Measurements from ENCODE around the gene IRF5. TPM values are rescaled to one million over a fixed set of nuclear protein-coding genes. Genes with fewer than 3 reads are reported as not detected.
A peak's percentile ranks its signal among the peaks of the same experiment; 100 is the strongest.

Gene IRF5
- polyA plus RNA-seq, 3 donors = 130 to 170 (median 155) TPM

GRCh38 chr7:128906001-128906765 lies 31.5 kb upstream of the IRF5 start:
- Mint-ChIP-seq H3K9me3 (peaks cover 0 to 6% (median 0%) of the 10 kb centered on the region in 7 donors), H3K27ac (no peak overlapping the region), H3K4me3 (peak overlapping the region in 1 of 2 donors; percentile 2), H3K36me3 (peaks cover 0 to 11% of the 10 kb centered on the region in 2 donors), H3K27me3 (ENCODE audit: low read depth in 3 of 3) (peaks cover 30 to 35% (median 31%) of the 10 kb centered on the region in 3 donors), H3K4me1 (peaks cover 23% of the 10 kb centered on the region)
- TF ChIP-seq, protein P1, sequence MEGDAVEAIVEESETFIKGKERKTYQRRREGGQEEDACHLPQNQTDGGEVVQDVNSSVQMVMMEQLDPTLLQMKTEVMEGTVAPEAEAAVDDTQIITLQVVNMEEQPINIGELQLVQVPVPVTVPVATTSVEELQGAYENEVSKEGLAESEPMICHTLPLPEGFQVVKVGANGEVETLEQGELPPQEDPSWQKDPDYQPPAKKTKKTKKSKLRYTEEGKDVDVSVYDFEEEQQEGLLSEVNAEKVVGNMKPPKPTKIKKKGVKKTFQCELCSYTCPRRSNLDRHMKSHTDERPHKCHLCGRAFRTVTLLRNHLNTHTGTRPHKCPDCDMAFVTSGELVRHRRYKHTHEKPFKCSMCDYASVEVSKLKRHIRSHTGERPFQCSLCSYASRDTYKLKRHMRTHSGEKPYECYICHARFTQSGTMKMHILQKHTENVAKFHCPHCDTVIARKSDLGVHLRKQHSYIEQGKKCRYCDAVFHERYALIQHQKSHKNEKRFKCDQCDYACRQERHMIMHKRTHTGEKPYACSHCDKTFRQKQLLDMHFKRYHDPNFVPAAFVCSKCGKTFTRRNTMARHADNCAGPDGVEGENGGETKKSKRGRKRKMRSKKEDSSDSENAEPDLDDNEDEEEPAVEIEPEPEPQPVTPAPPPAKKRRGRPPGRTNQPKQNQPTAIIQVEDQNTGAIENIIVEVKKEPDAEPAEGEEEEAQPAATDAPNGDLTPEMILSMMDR (IDR thresholded peaks at IDR 0.05) = no peak
- WGBS (ENCODE audit: insufficient coverage) = 54% methylated on average over 2 of the region's 5 CpGs
- intact Hi-C loops (cut with micrococcal nuclease) = loop anchor here (2.0 to 10.0 kb wide), 4 partner anchors 41 to 189 kb away; no protein-coding TSS in a partner anchor
- no peak overlapping the region for H3K4me2 ChIP-seq (replicated peaks; ENCODE audit: extremely low read depth, low read length, poor library complexity, severe bottlenecking)
- no peaks in the 10 kb centered on the region for H3K36me3 ChIP-seq (replicated peaks in 1 of 2; ENCODE audit: control insufficient read depth in 1 of 2, insufficient read depth in 2 of 2, low read length in 2 of 2)
- no peak overlapping the region for H3K4me3 ChIP-seq (replicated peaks in 1 of 3; ENCODE audit: low read depth in 2 of 3, low read length in 3 of 3)
- H3K9ac ChIP-seq (ENCODE audit: insufficient read depth, low read length, poor library complexity, severe bottlenecking) = no peak overlapping the region
- H3K27me3 ChIP-seq (ENCODE audit: control insufficient read depth in 2 of 2, insufficient read depth in 2 of 2, low read length in 2 of 2) = peaks cover 9 to 29% of the 10 kb centered on the region in 2 donors
- no peak for DNase-seq
- H3K27ac ChIP-seq (ENCODE audit: low read depth in 1 of 2, low read length in 2 of 2) = no peak overlapping the region
- H3K79me2 ChIP-seq (ENCODE audit: insufficient read depth, low read length) = no peaks in the 10 kb centered on the region
- peaks cover 0 to 3% of the 10 kb centered on the region in 2 donors for H3K9me3 ChIP-seq (replicated peaks in 1 of 2; ENCODE audit: control insufficient read depth in 1 of 2, insufficient read depth in 1 of 2, low read length in 2 of 2)
- H3K4me1 ChIP-seq (ENCODE audit: control insufficient read depth in 1 of 2, insufficient read depth in 2 of 2, low read length in 2 of 2) = peaks cover 11 to 16% of the 10 kb centered on the region in 2 donors
- H4K20me1 ChIP-seq (ENCODE audit: insufficient read depth, low read length) = no peaks in the 10 kb centered on the region
- no peak overlapping the region for H2AFZ ChIP-seq (ENCODE audit: insufficient read depth, low read depth, low read length, poor library complexity, severe bottlenecking)

- TF ChIP-seq, protein P1 (IDR thresholded peaks at IDR 0.05) = no peak
- H3K4me2 ChIP-seq (replicated peaks; ENCODE audit: extremely low read depth, low read length, poor library complexity, severe bottlenecking) = no peak overlapping the region
- 93% methylated on average over 13 of the region's 19 CpGs for WGBS (ENCODE audit: insufficient coverage)
- peaks cover 9 to 35% of the 10 kb centered on the region in 2 donors for H3K27me3 ChIP-seq (ENCODE audit: control insufficient read depth in 2 of 2, insufficient read depth in 2 of 2, low read length in 2 of 2)
- peaks cover 0 to 13% of the 10 kb centered on the region in 2 donors for H3K36me3 Mint-ChIP-seq
- H3K79me2 ChIP-seq (ENCODE audit: insufficient read depth, low read length) = no peaks in the 10 kb centered on the region
- H3K4me1 ChIP-seq (ENCODE audit: control insufficient read depth in 1 of 2, insufficient read depth in 2 of 2, low read length in 2 of 2) = peaks cover 19 to 22% of the 10 kb centered on the region in 2 donors
- H3K27ac Mint-ChIP-seq = no peak overlapping the region
- H3K4me1 Mint-ChIP-seq = peaks cover 30% of the 10 kb centered on the region
- peaks cover 33 to 39% (median 35%) of the 10 kb centered on the region in 3 donors for H3K27me3 Mint-ChIP-seq (ENCODE audit: low read depth in 3 of 3)
- H3K4me3 ChIP-seq (replicated peaks in 1 of 3; ENCODE audit: low read depth in 2 of 3, low read length in 3 of 3) = no peak overlapping the region
- H3K36me3 ChIP-seq (replicated peaks in 1 of 2; ENCODE audit: control insufficient read depth in 1 of 2, insufficient read depth in 2 of 2, low read length in 2 of 2) = no peaks in the 10 kb centered on the region
- peaks cover 0 to 5% (median 1%) of the 10 kb centered on the region in 7 donors for H3K9me3 Mint-ChIP-seq
- H3K4me3 Mint-ChIP-seq = no peak overlapping the region
- H2AFZ ChIP-seq (ENCODE audit: insufficient read depth, low read depth, low read length, poor library complexity, severe bottlenecking) = no peak overlapping the region
- H3K27ac ChIP-seq (ENCODE audit: low read depth in 1 of 2, low read length in 2 of 2) = no peak overlapping the region
- H3K9me3 ChIP-seq (replicated peaks in 1 of 2; ENCODE audit: control insufficient read depth in 1 of 2, insufficient read depth in 1 of 2, low read length in 2 of 2) = peaks cover 0 to 3% of the 10 kb centered on the region in 2 donors
- DNase-seq = no peak
- H4K20me1 ChIP-seq (ENCODE audit: insufficient read depth, low read length) = no peaks in the 10 kb centered on the region
- intact Hi-C loops (cut with micrococcal nuclease) = loop anchor here (2.0 to 10.0 kb wide), 4 partner anchors 40 to 188 kb away; no protein-coding TSS in a partner anchor
- H3K9ac ChIP-seq (ENCODE audit: insufficient read depth, low read length, poor library complexity, severe bottlenecking) = no peak overlapping the region
Observed at GRCh38 chr7:128906766-128907559, 30.8 kb upstream of the IRF5 start.
